ENCODE results near the gene KLHL26.

Gene KLHL26

GRCh38 chr19:18698321-18699167 is 61.7 kb downstream of the KLHL26 start (continued):
- TF ChIP-seq ZBTB26 (tag by site-specific recombination; optimal IDR thresholded peaks at IDR 0.05): no peak
- TF ChIP-seq ZNF335 (tag by site-specific recombination; conservative IDR thresholded peaks at IDR 0.05): no peak
- TF ChIP-seq ZBTB21 (tag by site-specific recombination; IDR thresholded peaks at IDR 0.05): no peak
- TF ChIP-seq ZFP69B (tag by site-specific recombination; IDR thresholded peaks at IDR 0.05): no peak
- no peak for TF ChIP-seq ZNF214 (tag by site-specific recombination; IDR thresholded peaks at IDR 0.05; ENCODE audit: borderline replicate concordance)
- TF ChIP-seq SP3 (tag by site-specific recombination; IDR thresholded peaks at IDR 0.05): no peak
- no peak for TF ChIP-seq ZNF645 (tag by site-specific recombination; IDR thresholded peaks at IDR 0.05)
- TF ChIP-seq CTCF (tag by site-specific recombination; IDR thresholded peaks at IDR 0.05): no peak
- 0 out of 2 replicates have a peak, but pooled peaks have one; percentile 39 for TF ChIP-seq ZBTB6 (tag by site-specific recombination; IDR thresholded peaks at IDR 0.05)
- TF ChIP-seq ZNF133 (tag by site-specific recombination; IDR thresholded peaks at IDR 0.05): no peak
- no peak for TF ChIP-seq ZNF354C (tag by site-specific recombination; IDR thresholded peaks at IDR 0.05; ENCODE audit: borderline replicate concordance, low read depth)
- no peak for TF ChIP-seq ZNF544 (tag by site-specific recombination; IDR thresholded peaks at IDR 0.05)
- TF ChIP-seq KLF1 (tag by site-specific recombination; IDR thresholded peaks at IDR 0.05): no peak
- 0 out of 2 replicates have a peak, but pooled peaks have one; percentile 23 for TF ChIP-seq ZEB2 (tag by site-specific recombination; IDR thresholded peaks at IDR 0.05)
- TF ChIP-seq ZBTB48 (tag by site-specific recombination; IDR thresholded peaks at IDR 0.05): no peak
- TF ChIP-seq REST (tag by site-specific recombination; IDR thresholded peaks at IDR 0.05): no peak
- TF ChIP-seq, protein P1, sequence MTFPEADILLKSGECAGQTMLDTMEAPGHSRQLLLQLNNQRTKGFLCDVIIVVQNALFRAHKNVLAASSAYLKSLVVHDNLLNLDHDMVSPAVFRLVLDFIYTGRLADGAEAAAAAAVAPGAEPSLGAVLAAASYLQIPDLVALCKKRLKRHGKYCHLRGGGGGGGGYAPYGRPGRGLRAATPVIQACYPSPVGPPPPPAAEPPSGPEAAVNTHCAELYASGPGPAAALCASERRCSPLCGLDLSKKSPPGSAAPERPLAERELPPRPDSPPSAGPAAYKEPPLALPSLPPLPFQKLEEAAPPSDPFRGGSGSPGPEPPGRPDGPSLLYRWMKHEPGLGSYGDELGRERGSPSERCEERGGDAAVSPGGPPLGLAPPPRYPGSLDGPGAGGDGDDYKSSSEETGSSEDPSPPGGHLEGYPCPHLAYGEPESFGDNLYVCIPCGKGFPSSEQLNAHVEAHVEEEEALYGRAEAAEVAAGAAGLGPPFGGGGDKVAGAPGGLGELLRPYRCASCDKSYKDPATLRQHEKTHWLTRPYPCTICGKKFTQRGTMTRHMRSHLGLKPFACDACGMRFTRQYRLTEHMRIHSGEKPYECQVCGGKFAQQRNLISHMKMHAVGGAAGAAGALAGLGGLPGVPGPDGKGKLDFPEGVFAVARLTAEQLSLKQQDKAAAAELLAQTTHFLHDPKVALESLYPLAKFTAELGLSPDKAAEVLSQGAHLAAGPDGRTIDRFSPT (tag by site-specific recombination; IDR thresholded peaks at IDR 0.05): peak; percentile 58
- no peak for TF ChIP-seq ZNF37A (tag by site-specific recombination; IDR thresholded peaks at IDR 0.05)
- TF ChIP-seq ZNF510 (tag by site-specific recombination; IDR thresholded peaks at IDR 0.05; ENCODE audit: insufficient replicate concordance): no peak
- TF ChIP-seq, protein P2, sequence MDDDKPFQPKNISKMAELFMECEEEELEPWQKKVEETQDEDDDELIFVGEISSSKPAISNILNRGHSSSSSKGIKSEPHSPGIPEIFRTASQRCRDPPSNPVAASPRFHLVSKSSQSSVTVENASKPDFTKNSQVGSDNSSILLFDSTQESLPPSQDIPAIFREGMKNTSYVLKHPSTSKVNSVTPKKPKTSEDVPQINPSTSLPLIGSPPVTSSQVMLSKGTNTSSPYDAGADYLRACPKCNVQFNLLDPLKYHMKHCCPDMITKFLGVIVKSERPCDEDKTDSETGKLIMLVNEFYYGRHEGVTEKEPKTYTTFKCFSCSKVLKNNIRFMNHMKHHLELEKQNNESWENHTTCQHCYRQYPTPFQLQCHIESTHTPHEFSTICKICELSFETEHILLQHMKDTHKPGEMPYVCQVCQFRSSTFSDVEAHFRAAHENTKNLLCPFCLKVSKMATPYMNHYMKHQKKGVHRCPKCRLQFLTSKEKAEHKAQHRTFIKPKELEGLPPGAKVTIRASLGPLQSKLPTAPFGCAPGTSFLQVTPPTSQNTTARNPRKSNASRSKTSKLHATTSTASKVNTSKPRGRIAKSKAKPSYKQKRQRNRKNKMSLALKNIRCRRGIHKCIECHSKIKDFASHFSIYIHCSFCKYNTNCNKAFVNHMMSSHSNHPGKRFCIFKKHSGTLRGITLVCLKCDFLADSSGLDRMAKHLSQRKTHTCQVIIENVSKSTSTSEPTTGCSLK (tag by site-specific recombination; IDR thresholded peaks at IDR 0.05): no peak
- no peak for TF ChIP-seq ZNF560 (tag by site-specific recombination; IDR thresholded peaks at IDR 0.05; ENCODE audit: borderline replicate concordance)
- peak; percentile 95 for TF ChIP-seq ZNF18 (tag by site-specific recombination; IDR thresholded peaks at IDR 0.05)
- TF ChIP-seq ZNF521 (tag by site-specific recombination; IDR thresholded peaks at IDR 0.05): no peak

Data from HEK293 (cell line).